NK-92 (cell line): ENCODE data around the gene CHRND.

Source experiments
- DNase-seq: peaks from one replicate; lab custom pipeline; 2025; ENCODE audit not compliant: unreplicated experiment; lab: John Stamatoyannopoulos, UW

Gene CHRND

GRCh38 chr2:232525791-232526371 lies at the start of gene CHRND:
Gene CHRND, plus strand, starts transcription at chr2:232526160. Its CDS starts 56 bp downstream, at chr2:232526216.
- DNase-seq = no peak

GRCh38 chr2:232476791-232477190 lies 49.2 kb upstream of the CHRND start:
- DNase-seq = no peak

- DNase-seq = no peak
These were observed 48.0 kb upstream of the CHRND start for GRCh38 chr2:232477751-232478510.

GRCh38 chr2:232478571-232479340 lies 47.2 kb upstream of the CHRND start:
- no peak for DNase-seq

- DNase-seq = no peak
These were observed 46.4 kb upstream of the CHRND start for GRCh38 chr2:232479341-232480200.

GRCh38 chr2:232480201-232481190 lies 45.5 kb upstream of the CHRND start:
- no peak for DNase-seq

GRCh38 chr2:232481322-232482140 lies 44.4 kb upstream of the CHRND start:
- DNase-seq = no peak

GRCh38 chr2:232482301-232483238 lies 43.4 kb upstream of the CHRND start:
- no peak for DNase-seq

GRCh38 chr2:232483311-232483922 lies 42.5 kb upstream of the CHRND start:
- DNase-seq = no peak

- no peak for DNase-seq
These were observed 41.9 kb upstream of the CHRND start for GRCh38 chr2:232483923-232484627.

- DNase-seq = no peak
These were observed 41.2 kb upstream of the CHRND start for GRCh38 chr2:232484628-232485347.

- DNase-seq = no peak
These were observed 40.6 kb upstream of the CHRND start for GRCh38 chr2:232485348-232485756.

GRCh38 chr2:232485757-232486557 lies 40.0 kb upstream of the CHRND start:
- no peak for DNase-seq

- DNase-seq = no peak
These were observed 39.2 kb upstream of the CHRND start for GRCh38 chr2:232486558-232487384.
